HG02884 (cell line): ENCODE data around the gene TRPM1.
A peak's percentile ranks its signal among the peaks of the same experiment; 100 is the strongest.

ENCODE experiments used
- ATAC-seq: cut with Tn5 transposase; IDR thresholded peaks from one replicate; pipeline ENCODE4 v1.9.1; 2021; ENCODE audit warnings: mild to moderate bottlenecking, moderate library complexity; ENCODE audit not compliant: unreplicated experiment

TRPM1 gene

GRCh38 chr15:31021067-31021665 is 80.4 kb downstream of the TRPM1 start:
- no peak for ATAC-seq

- ATAC-seq: no peak
These were observed 81.0 kb downstream of the TRPM1 start for GRCh38 chr15:31020542-31020941.

- ATAC-seq: no peak
These were observed 81.5 kb downstream of the TRPM1 start for GRCh38 chr15:31019986-31020385.

- ATAC-seq: no peak
These were observed 84.2 kb downstream of the TRPM1 start for GRCh38 chr15:31017311-31017710.

GRCh38 chr15:31016446-31016915 is 85.0 kb downstream of the TRPM1 start:
- ATAC-seq: no peak

GRCh38 chr15:31014608-31014925 is 87.0 kb downstream of the TRPM1 start:
- ATAC-seq: no peak

- peak; percentile 93 for ATAC-seq
These were observed 87.5 kb downstream of the TRPM1 start for GRCh38 chr15:31013863-31014607.

GRCh38 chr15:31012455-31012854 is 89.1 kb downstream of the TRPM1 start:
- no peak for ATAC-seq

- no peak for ATAC-seq
These were observed 91.5 kb downstream of the TRPM1 start for GRCh38 chr15:31010036-31010435.

GRCh38 chr15:31005660-31006059 is 95.9 kb downstream of the TRPM1 start:
- no peak for ATAC-seq

GRCh38 chr15:31004220-31004733 is 97.2 kb downstream of the TRPM1 start:
- peak; percentile 92 for ATAC-seq

GRCh38 chr15:31001702-31002101 is 99.8 kb downstream of the TRPM1 start:
- no peak for ATAC-seq

GRCh38 chr15:30999729-31000128 is 101.8 kb downstream of the TRPM1 start:
- ATAC-seq: no peak

- no peak for ATAC-seq
These were observed 104.3 kb downstream of the TRPM1 start for GRCh38 chr15:30997270-30997669.

- ATAC-seq: no peak
These were observed 109.2 kb downstream of the TRPM1 start for GRCh38 chr15:30992249-30992864.

- peak; percentile 78 for ATAC-seq
These were observed 110.0 kb downstream of the TRPM1 start, which contains the start of gene MTMR10 for GRCh38 chr15:30991255-30992235. Gene MTMR10, minus strand, starts transcription at chr15:30991628. Its CDS starts 122 bp downstream, at chr15:30991506.

GRCh38 chr15:30990446-30991254 is 110.9 kb downstream of the TRPM1 start:
- no peak for ATAC-seq

GRCh38 chr15:30990036-30990435 is 111.5 kb downstream of the TRPM1 start:
- no peak for ATAC-seq

- ATAC-seq: no peak
These were observed 116.4 kb downstream of the TRPM1 start for GRCh38 chr15:30985081-30985531.

GRCh38 chr15:30984542-30984941 is 117.0 kb downstream of the TRPM1 start:
- no peak for ATAC-seq
